ENCODE results near the gene CST9. TPM values are rescaled to one million over a fixed set of nuclear protein-coding genes. Genes with fewer than 3 reads are reported as not detected.

Gene CST9
- total and polyA plus RNA-seq, 2 of the 13 experiments (the other 11 are each of a cell fraction or from before 2014, with no cell fraction given) = 0.07 TPM; not detected in 1

DNA sequence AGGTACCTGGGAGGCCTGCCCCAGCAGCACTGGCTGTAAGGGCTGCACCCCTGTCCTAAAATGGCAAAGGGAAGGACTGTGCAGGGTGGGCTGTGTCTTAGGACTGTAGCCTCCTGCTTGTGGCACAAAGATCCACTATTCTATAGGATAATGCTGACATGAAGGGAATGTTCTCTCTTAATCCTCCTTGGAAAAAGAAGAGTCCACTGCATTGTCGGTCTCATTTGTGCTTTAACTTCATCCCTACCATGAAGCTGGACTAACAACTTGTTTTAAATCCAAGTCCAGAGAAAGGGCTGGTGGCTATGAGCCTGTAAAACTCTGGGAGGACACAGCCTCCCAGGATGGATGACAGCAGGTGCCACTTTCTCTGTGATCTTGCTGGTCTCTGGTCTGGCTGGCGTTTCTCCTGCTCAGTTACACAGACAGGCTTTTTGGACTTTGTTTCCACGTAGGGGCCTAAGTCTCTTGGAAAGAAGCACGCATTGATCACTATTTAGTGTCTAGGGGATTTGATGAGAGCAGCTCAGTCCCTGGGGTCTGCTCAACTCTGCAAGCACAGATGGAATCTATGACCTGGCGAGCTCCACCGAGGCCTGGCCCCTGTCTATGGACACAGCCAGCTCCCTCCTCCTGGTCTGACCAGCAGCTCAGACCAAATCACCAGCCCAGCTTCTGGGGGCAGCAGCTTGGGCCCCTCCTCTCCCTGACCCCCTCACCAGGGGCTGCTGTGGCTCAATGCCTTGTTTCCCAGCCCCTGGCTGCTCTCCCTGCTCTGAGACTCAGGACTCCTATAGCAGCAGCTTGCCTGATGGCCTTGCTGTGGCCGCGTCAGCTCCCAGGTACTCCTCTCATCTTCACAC, 27.2 kb upstream of the CST9 start (continued):
- TF ChIP-seq, protein P1, sequence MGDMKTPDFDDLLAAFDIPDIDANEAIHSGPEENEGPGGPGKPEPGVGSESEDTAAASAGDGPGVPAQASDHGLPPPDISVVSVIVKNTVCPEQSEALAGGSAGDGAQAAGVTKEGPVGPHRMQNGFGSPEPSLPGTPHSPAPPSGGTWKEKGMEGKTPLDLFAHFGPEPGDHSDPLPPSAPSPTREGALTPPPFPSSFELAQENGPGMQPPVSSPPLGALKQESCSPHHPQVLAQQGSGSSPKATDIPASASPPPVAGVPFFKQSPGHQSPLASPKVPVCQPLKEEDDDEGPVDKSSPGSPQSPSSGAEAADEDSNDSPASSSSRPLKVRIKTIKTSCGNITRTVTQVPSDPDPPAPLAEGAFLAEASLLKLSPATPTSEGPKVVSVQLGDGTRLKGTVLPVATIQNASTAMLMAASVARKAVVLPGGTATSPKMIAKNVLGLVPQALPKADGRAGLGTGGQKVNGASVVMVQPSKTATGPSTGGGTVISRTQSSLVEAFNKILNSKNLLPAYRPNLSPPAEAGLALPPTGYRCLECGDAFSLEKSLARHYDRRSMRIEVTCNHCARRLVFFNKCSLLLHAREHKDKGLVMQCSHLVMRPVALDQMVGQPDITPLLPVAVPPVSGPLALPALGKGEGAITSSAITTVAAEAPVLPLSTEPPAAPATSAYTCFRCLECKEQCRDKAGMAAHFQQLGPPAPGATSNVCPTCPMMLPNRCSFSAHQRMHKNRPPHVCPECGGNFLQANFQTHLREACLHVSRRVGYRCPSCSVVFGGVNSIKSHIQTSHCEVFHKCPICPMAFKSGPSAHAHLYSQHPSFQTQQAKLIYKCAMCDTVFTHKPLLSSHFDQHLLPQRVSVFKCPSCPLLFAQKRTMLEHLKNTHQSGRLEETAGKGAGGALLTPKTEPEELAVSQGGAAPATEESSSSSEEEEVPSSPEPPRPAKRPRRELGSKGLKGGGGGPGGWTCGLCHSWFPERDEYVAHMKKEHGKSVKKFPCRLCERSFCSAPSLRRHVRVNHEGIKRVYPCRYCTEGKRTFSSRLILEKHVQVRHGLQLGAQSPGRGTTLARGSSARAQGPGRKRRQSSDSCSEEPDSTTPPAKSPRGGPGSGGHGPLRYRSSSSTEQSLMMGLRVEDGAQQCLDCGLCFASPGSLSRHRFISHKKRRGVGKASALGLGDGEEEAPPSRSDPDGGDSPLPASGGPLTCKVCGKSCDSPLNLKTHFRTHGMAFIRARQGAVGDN (CRISPR knock-in tag; IDR thresholded peaks at IDR 0.05) = peak; percentile 33
- no peak for TF ChIP-seq ZNF12 (CRISPR knock-in tag; IDR thresholded peaks at IDR 0.05)
- no peak for TF ChIP-seq ELF3 (CRISPR knock-in tag; IDR thresholded peaks at IDR 0.05)
- no peak for TF ChIP-seq SRY (CRISPR knock-in tag; IDR thresholded peaks at IDR 0.05)
- TF ChIP-seq, protein P2, sequence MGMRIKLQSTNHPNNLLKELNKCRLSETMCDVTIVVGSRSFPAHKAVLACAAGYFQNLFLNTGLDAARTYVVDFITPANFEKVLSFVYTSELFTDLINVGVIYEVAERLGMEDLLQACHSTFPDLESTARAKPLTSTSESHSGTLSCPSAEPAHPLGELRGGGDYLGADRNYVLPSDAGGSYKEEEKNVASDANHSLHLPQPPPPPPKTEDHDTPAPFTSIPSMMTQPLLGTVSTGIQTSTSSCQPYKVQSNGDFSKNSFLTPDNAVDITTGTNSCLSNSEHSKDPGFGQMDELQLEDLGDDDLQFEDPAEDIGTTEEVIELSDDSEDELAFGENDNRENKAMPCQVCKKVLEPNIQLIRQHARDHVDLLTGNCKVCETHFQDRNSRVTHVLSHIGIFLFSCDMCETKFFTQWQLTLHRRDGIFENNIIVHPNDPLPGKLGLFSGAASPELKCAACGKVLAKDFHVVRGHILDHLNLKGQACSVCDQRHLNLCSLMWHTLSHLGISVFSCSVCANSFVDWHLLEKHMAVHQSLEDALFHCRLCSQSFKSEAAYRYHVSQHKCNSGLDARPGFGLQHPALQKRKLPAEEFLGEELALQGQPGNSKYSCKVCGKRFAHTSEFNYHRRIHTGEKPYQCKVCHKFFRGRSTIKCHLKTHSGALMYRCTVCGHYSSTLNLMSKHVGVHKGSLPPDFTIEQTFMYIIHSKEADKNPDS (CRISPR knock-in tag; IDR thresholded peaks at IDR 0.05) = no peak
- TF ChIP-seq, protein P3, sequence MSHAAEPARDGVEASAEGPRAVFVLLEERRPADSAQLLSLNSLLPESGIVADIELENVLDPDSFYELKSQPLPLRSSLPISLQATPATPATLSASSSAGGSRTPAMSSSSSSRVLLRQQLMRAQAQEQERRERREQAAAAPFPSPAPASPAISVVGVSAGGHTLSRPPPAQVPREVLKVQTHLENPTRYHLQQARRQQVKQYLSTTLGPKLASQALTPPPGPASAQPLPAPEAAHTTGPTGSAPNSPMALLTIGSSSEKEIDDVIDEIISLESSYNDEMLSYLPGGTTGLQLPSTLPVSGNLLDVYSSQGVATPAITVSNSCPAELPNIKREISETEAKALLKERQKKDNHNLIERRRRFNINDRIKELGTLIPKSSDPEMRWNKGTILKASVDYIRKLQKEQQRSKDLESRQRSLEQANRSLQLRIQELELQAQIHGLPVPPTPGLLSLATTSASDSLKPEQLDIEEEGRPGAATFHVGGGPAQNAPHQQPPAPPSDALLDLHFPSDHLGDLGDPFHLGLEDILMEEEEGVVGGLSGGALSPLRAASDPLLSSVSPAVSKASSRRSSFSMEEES (CRISPR knock-in tag; IDR thresholded peaks at IDR 0.05) = no peak
- no peak for TF ChIP-seq FOXM1 (CRISPR knock-in tag; IDR thresholded peaks at IDR 0.05)
- TF ChIP-seq U2AF1 (optimal IDR thresholded peaks at IDR 0.05; ENCODE audit: low read depth, low read length) = peak; percentile 35
- no peak for TF ChIP-seq ZNF775 (CRISPR knock-in tag; IDR thresholded peaks at IDR 0.05; ENCODE audit: borderline replicate concordance)
- no peak for TF ChIP-seq SMYD3 (CRISPR knock-in tag; IDR thresholded peaks at IDR 0.05)
- TF ChIP-seq RCOR2 (CRISPR knock-in tag; IDR thresholded peaks at IDR 0.05) = no peak
- TF ChIP-seq, protein P4, sequence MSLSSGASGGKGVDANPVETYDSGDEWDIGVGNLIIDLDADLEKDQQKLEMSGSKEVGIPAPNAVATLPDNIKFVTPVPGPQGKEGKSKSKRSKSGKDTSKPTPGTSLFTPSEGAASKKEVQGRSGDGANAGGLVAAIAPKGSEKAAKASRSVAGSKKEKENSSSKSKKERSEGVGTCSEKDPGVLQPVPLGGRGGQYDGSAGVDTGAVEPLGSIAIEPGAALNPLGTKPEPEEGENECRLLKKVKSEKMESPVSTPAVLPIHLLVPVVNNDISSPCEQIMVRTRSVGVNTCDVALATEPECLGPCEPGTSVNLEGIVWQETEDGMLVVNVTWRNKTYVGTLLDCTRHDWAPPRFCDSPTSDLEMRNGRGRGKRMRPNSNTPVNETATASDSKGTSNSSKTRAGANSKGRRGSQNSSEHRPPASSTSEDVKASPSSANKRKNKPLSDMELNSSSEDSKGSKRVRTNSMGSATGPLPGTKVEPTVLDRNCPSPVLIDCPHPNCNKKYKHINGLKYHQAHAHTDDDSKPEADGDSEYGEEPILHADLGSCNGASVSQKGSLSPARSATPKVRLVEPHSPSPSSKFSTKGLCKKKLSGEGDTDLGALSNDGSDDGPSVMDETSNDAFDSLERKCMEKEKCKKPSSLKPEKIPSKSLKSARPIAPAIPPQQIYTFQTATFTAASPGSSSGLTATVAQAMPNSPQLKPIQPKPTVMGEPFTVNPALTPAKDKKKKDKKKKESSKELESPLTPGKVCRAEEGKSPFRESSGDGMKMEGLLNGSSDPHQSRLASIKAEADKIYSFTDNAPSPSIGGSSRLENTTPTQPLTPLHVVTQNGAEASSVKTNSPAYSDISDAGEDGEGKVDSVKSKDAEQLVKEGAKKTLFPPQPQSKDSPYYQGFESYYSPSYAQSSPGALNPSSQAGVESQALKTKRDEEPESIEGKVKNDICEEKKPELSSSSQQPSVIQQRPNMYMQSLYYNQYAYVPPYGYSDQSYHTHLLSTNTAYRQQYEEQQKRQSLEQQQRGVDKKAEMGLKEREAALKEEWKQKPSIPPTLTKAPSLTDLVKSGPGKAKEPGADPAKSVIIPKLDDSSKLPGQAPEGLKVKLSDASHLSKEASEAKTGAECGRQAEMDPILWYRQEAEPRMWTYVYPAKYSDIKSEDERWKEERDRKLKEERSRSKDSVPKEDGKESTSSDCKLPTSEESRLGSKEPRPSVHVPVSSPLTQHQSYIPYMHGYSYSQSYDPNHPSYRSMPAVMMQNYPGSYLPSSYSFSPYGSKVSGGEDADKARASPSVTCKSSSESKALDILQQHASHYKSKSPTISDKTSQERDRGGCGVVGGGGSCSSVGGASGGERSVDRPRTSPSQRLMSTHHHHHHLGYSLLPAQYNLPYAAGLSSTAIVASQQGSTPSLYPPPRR (CRISPR knock-in tag; IDR thresholded peaks at IDR 0.05; ENCODE audit: borderline replicate concordance) = no peak
- TF ChIP-seq KDM1A (CRISPR knock-in tag; IDR thresholded peaks at IDR 0.05) = no peak
- TF ChIP-seq ZNF550 (CRISPR knock-in tag; IDR thresholded peaks at IDR 0.05; ENCODE audit: borderline replicate concordance) = no peak

Data from HepG2 (cell line).